SK-N-SH (cell line): Measurements from ENCODE around the gene MTUS2. TPM values are rescaled to one million over a fixed set of nuclear protein-coding genes. Genes with fewer than 3 reads are reported as not detected.

Experiments
- CTCF ChIA-PET: fragments of 300-600, 350-600 bp; formaldehyde crosslinking; extraction: SDS; loops from one replicate; lab custom pipeline; 2021; lab: Yijun Ruan, JAX
- POLR2A ChIA-PET: fragments of 350-600 bp; sonication (Branson Sonifier 250); formaldehyde crosslinking; extraction: SDS; loops from one replicate; lab custom pipeline; 2020; ENCODE audit warnings: antibody characterized with exemption, inconsistent platforms; lab: Yijun Ruan, JAX
- DNase-seq: peaks from one replicate; pipeline ENCODE4 v3.0.0; 2012
- H2AFZ ChIP-seq: fragments of 200-600 bp; sonication (generic); 2 replicates; pipeline ENCODE4 v1.8.1; 2016; ENCODE audit warnings: antibody characterized with exemption, mild to moderate bottlenecking, low read depth
- H3F3A ChIP-seq: fragments of 200-600 bp; sonication (generic); replicated peaks from 2 replicates; pipeline ENCODE3; 2016; ENCODE audit warnings: antibody characterized with exemption, mild to moderate bottlenecking; ENCODE audit not compliant: insufficient read depth
- H3K27ac ChIP-seq, 2 experiments: fragments of 200-500 bp in 1 of 2; fragments of 200-600 bp in 1 of 2; sonication (Bioruptor generic) in 1 of 2; sonication (generic), shearing (Covaris generic) in 1 of 2; 2 replicates each; pipeline versions ENCODE4 v1.5.1 to v1.6.1; 2014 to 2016; ENCODE audit warnings: low read depth in 2 of 2, inconsistent platforms in 1 of 2, low read length in 1 of 2, mild to moderate bottlenecking in 1 of 2, mixed read lengths in 1 of 2
- H3K27me3 ChIP-seq: fragments of 200-600 bp; sonication (generic), shearing (Covaris generic); 2 replicates; pipeline ENCODE4 v1.6.1; 2016; ENCODE audit warnings: mixed run types; ENCODE audit not compliant: insufficient read depth
- H3K36me3 ChIP-seq, 2 experiments: fragments of 200-500 bp in 1 of 2; fragments of 200-600 bp in 1 of 2; sonication (Bioruptor generic) in 1 of 2; sonication (generic) in 1 of 2; replicated peaks in 1 of 2; 2 replicates each; pipeline versions ENCODE3 to v1.5.1; 2014 to 2016; ENCODE audit warnings: low read length in 1 of 2, mild to moderate bottlenecking in 1 of 2; ENCODE audit not compliant: insufficient read depth in 2 of 2, control insufficient read depth in 1 of 2
- H3K4me1 ChIP-seq, 2 experiments: fragments of 200-500 bp in 1 of 2; fragments of 200-600 bp in 1 of 2; sonication (Bioruptor generic) in 1 of 2; sonication (generic), shearing (Covaris generic) in 1 of 2; 2 replicates each; pipeline versions ENCODE4 v1.5.1 to v1.6.1; 2014 to 2016; ENCODE audit warnings: low read depth in 1 of 2, low read length in 1 of 2, mixed run types in 1 of 2; ENCODE audit not compliant: insufficient read depth in 2 of 2, control insufficient read depth in 1 of 2
- H3K4me2 ChIP-seq: fragments of 200-600 bp; sonication (generic), shearing (Covaris generic); 2 replicates; pipeline ENCODE4 v1.6.1; 2017; ENCODE audit warnings: mixed run types
- H3K4me3 ChIP-seq, 2 experiments: fragments of 200-500 bp in 1 of 2; fragments of 200-600 bp in 1 of 2; sonication (Bioruptor generic) in 1 of 2; sonication (generic), shearing (Covaris generic) in 1 of 2; 2 replicates each; pipeline versions ENCODE4 v1.5.1 to v1.8.1; 2014 to 2016; ENCODE audit warnings: low read depth in 2 of 2, inconsistent platforms in 1 of 2, low read length in 1 of 2, mild to moderate bottlenecking in 1 of 2, mixed read lengths in 1 of 2, moderate library complexity in 1 of 2
- H3K79me2 ChIP-seq: fragments of 200-600 bp; sonication (generic); 2 replicates; pipeline ENCODE4 v1.8.1; 2017; ENCODE audit warnings: mild to moderate bottlenecking; ENCODE audit not compliant: insufficient read depth
- H3K9ac ChIP-seq: fragments of 200-600 bp; sonication (generic); 2 replicates; pipeline ENCODE4 v1.6.1; 2017; ENCODE audit warnings: mixed run types
- H3K9me2 ChIP-seq: fragments of 200-600 bp; sonication (generic); 2 replicates; pipeline ENCODE4 v1.6.1; 2017; ENCODE audit warnings: mixed run types
- H3K9me3 ChIP-seq: fragments of 200-600 bp; sonication (generic); 2 replicates; pipeline ENCODE4 v1.6.1; 2017; ENCODE audit warnings: mixed run types, mild to moderate bottlenecking, moderate library complexity
- H4K20me1 ChIP-seq: fragments of 200-600 bp; sonication (generic); 2 replicates; pipeline ENCODE4 v1.6.1; 2017; ENCODE audit warnings: mild to moderate bottlenecking, mixed run types; ENCODE audit not compliant: insufficient read depth
- ELF1 ChIP-seq: IDR thresholded peaks from 2 replicates; pipeline ENCODE4 v1.4.0; 2012
- EP300 ChIP-seq, 2 experiments: IDR thresholded peaks; 2 replicates each; pipeline versions ENCODE4 v1.4.0 to v1.6.1; 2012; ENCODE audit warnings: borderline replicate concordance in 1 of 2, low read depth in 1 of 2, low read length in 1 of 2
- FOXM1 ChIP-seq: IDR thresholded peaks from 2 replicates; pipeline ENCODE4 v1.4.0; 2012; ENCODE audit warnings: low read depth, mild to moderate bottlenecking
- GABPA ChIP-seq: IDR thresholded peaks from 2 replicates; pipeline ENCODE4 v1.4.0; 2012; ENCODE audit warnings: low read depth, mild to moderate bottlenecking
- GATA2 ChIP-seq: sonication (generic); formaldehyde crosslinking; IDR thresholded peaks from 2 replicates; pipeline ENCODE4 v1.5.0; 2020; ENCODE audit warnings: mild to moderate bottlenecking, missing genetic modification reagents
- MEF2A ChIP-seq: IDR thresholded peaks from 2 replicates; pipeline ENCODE4 v1.4.0; 2012; ENCODE audit warnings: low read depth, borderline replicate concordance
- RCOR1 ChIP-seq: fragments of 150-350 bp; IDR thresholded peaks from 2 replicates; pipeline ENCODE4 v1.6.1; 2017; ENCODE audit warnings: antibody characterized with exemption, low read length
- SIN3A ChIP-seq: IDR thresholded peaks from 2 replicates; pipeline ENCODE4 v1.6.1; 2012; ENCODE audit warnings: low read depth, mild to moderate bottlenecking, low read length, moderate library complexity, borderline replicate concordance
- TCF12 ChIP-seq: IDR thresholded peaks from 2 replicates; pipeline ENCODE4 v1.4.0; 2012
- WGBS: methylation state at CpG from one replicate; pipeline ENCODE4 v1.1.6; 2017; ENCODE audit warnings: low lambda C conversion rate; 5-methylcytosine and 5-hydroxymethylcytosine counted together
- polyA plus RNA-seq, 3 experiments: library from polyadenylated mRNA; depleted of rRNA; stranded (reverse); fragments of >200 nt; gene quantifications; 2 replicates each; pipeline ENCODE4 v1.2.3, GENCODE V29; 2012
- TF ChIP-seq, protein P1 (sequence below): fragments of 200-600 bp; sonication (generic); IDR thresholded peaks from 2 replicates; pipeline ENCODE4 v1.6.1; 2017; ENCODE audit warnings: antibody characterized with exemption, mild to moderate bottlenecking, moderate library complexity
- TF ChIP-seq, protein P2 (sequence below): IDR thresholded peaks from 2 replicates; pipeline ENCODE4 v1.4.0; 2012; ENCODE audit warnings: low read depth, borderline replicate concordance
- TF ChIP-seq, protein P3 (sequence below): IDR thresholded peaks from 2 replicates; pipeline ENCODE4; 2012

Gene MTUS2
- polyA plus RNA-seq, 1 of the 3 experiments (the other 2 are of a cell fraction) = 1.7 TPM

DNA sequence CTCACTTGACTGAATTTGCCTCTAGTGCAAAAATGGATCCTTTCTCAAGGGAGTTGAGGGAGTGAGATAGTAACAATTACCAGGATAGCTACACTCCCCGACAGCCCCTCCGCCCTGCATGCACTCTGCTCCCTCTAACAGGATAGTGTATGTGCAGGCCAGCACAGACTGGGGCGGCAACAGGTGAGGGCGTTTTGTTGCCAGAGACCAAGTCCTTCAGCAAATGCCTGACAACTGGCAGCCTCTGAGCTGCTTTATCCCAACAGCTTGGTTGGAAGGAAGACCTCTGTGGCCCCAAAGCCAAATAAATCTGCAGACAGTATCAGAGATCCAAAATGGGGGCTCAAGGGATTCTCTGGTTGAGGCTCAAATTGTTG is 688.7 kb downstream of the MTUS2 start:
- H3K9ac ChIP-seq = no peak overlapping the region
- H2AFZ ChIP-seq = no peak overlapping the region
- no peak for DNase-seq

DNA sequence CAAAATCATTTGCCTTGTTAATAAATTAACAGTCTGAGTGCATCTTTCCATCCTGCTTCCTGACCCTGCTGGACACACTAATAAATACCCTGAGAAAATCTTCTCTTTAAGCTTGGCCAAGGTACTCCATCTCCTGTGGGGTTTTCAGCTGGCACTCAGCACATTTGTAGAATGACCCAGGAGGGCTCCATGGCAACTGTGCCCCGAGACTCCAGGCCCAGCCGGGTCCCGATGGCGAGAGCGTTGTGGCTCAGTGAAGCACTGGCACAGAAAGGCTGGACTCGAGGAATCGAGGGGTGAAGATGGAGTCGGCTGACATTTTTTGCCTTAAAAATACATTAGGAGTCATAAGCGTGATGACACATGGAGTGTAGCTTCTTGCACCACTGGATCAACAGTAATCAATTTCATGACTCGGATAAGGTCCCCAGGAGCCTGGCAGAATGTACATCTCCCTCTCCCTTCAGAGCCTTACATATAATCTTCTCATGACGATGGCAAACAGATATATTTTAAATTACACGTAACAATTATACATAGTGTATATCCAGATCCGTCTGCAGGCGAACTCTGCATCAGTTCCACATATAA is 690.0 kb downstream of the MTUS2 start:
- TF ChIP-seq GABPA (no peak), EP300 (IDR thresholded peaks at IDR 0.05; ENCODE audit: borderline replicate concordance in 1 of 2, low read depth in 1 of 2, low read length in 1 of 2) (no peak), TCF12 (no peak), SIN3A (no peak), RCOR1 (no peak), MEF2A (no peak), GATA2 (CRISPR knock-in tag) (no peak)
- TF ChIP-seq, protein P1, sequence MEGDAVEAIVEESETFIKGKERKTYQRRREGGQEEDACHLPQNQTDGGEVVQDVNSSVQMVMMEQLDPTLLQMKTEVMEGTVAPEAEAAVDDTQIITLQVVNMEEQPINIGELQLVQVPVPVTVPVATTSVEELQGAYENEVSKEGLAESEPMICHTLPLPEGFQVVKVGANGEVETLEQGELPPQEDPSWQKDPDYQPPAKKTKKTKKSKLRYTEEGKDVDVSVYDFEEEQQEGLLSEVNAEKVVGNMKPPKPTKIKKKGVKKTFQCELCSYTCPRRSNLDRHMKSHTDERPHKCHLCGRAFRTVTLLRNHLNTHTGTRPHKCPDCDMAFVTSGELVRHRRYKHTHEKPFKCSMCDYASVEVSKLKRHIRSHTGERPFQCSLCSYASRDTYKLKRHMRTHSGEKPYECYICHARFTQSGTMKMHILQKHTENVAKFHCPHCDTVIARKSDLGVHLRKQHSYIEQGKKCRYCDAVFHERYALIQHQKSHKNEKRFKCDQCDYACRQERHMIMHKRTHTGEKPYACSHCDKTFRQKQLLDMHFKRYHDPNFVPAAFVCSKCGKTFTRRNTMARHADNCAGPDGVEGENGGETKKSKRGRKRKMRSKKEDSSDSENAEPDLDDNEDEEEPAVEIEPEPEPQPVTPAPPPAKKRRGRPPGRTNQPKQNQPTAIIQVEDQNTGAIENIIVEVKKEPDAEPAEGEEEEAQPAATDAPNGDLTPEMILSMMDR = no peak
- TF ChIP-seq, protein P2, sequence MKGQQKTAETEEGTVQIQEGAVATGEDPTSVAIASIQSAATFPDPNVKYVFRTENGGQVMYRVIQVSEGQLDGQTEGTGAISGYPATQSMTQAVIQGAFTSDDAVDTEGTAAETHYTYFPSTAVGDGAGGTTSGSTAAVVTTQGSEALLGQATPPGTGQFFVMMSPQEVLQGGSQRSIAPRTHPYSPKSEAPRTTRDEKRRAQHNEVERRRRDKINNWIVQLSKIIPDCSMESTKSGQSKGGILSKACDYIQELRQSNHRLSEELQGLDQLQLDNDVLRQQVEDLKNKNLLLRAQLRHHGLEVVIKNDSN = no peak
- Histone ChIP-seq H4K20me1 (0 out of 2 replicates have a peak, but pooled peaks cover 2% of the 10 kb centered on the region), H3K4me1 (peaks cover 4 to 26% of the 10 kb centered on the region in 2 experiments; a peak in 2 of 4 replicates), H3K27me3 (no peaks in the 10 kb centered on the region), H2AFZ (no peak overlapping the region), H3K79me2 (peaks cover 4% of the 10 kb centered on the region; the same call in 1 of the 2 replicates), H3K4me3 (no peak overlapping the region), H3F3A (peaks cover 5% of the 10 kb centered on the region), H3K9ac (no peak overlapping the region), H3K9me2 (no peaks in the 10 kb centered on the region), H3K27ac (no peak overlapping the region; a peak in 2 of 4 replicates), H3K9me3 (no peaks in the 10 kb centered on the region), H3K4me2 (no peak overlapping the region), H3K36me3 (peaks cover 5 to 52% of the 10 kb centered on the region in 2 experiments)
- DNase-seq = no peak
- ChIA-PET CTCF (interaction anchor here (1.2 to 10.4 kb wide), 5 partner anchors 8 to 604 kb away, joined by 3 to 143 read pairs (median 20); no protein-coding TSS in a partner anchor), POLR2A (no interaction called here)
- 94% methylated on average over 14 of the region's 14 CpGs for WGBS

More for the DNA sequence above, 688.7 kb downstream of the MTUS2 start:
- POLR2A ChIA-PET = interaction anchor here (1.3 to 1.4 kb wide), 3 partner anchors 87 to 606 kb away, joined by 3 to 7 read pairs (median 3); no protein-coding TSS in a partner anchor
- H3K4me3 ChIP-seq = no peak overlapping the region
- TF ChIP-seq, protein P3, sequence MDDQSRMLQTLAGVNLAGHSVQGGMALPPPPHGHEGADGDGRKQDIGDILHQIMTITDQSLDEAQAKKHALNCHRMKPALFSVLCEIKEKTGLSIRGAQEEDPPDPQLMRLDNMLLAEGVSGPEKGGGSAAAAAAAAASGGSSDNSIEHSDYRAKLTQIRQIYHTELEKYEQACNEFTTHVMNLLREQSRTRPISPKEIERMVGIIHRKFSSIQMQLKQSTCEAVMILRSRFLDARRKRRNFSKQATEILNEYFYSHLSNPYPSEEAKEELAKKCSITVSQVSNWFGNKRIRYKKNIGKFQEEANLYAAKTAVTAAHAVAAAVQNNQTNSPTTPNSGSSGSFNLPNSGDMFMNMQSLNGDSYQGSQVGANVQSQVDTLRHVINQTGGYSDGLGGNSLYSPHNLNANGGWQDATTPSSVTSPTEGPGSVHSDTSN = no peak
- TF ChIP-seq ELF1 (no peak), FOXM1 (no peak)
- H3K4me1 ChIP-seq = peaks cover 4 to 26% of the 10 kb centered on the region in 2 experiments; a peak in 2 of 4 replicates
- peaks cover 4% of the 10 kb centered on the region; the same call in 1 of the 2 replicates for H3K79me2 ChIP-seq
- H4K20me1 ChIP-seq = 0 out of 2 replicates have a peak, but pooled peaks cover 2% of the 10 kb centered on the region
- CTCF ChIA-PET = interaction anchor here (0.6 to 10.4 kb wide), 83 partner anchors 9 to 1399 kb away, joined by 3 to 143 read pairs (median 6); partner anchors contain the start of gene SLC7A1
- peaks cover 5 to 40% of the 10 kb centered on the region in 2 experiments for H3K36me3 ChIP-seq
- H3F3A ChIP-seq = peaks cover 5% of the 10 kb centered on the region
- no peaks in the 10 kb centered on the region for H3K27me3 ChIP-seq
- peak overlapping the region in 1 of 2 experiments; percentile 78; a peak in 2 of 4 replicates for H3K27ac ChIP-seq
- WGBS = 91% methylated on average over 4 of the region's 4 CpGs
- no peak overlapping the region for H3K4me2 ChIP-seq
- no peaks in the 10 kb centered on the region for H3K9me3 ChIP-seq
- H3K9me2 ChIP-seq = no peaks in the 10 kb centered on the region
